GM18499 (cell line): ENCODE results near the gene MYB.

Source experiments
- ATAC-seq: cut with Tn5 transposase; IDR thresholded peaks from one replicate; pipeline ENCODE4 v1.9.1; 2021; ENCODE audit warnings: moderate number of reproducible peaks; ENCODE audit not compliant: insufficient read depth, unreplicated experiment

The MYB gene

DNA sequence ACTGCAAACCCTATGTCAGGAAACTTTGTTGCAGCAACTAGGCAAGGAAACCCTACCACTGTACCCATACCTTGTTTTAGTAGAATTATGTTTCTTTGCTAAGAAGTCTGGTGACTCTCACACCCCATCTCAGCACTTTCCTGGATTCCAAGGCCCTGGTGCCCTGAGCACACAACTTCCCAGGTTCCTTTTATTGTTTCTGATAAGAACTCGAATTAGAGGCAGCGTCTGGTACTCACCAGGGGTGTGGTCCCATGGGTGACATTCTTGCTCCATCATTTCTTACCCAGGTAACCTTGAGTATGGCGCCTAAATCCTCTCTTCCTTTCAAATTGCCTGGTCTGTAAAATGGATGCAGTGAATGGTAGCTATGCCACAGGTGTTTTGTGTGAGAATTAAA, 34.1 kb downstream of the MYB start:
- no peak for ATAC-seq

DNA sequence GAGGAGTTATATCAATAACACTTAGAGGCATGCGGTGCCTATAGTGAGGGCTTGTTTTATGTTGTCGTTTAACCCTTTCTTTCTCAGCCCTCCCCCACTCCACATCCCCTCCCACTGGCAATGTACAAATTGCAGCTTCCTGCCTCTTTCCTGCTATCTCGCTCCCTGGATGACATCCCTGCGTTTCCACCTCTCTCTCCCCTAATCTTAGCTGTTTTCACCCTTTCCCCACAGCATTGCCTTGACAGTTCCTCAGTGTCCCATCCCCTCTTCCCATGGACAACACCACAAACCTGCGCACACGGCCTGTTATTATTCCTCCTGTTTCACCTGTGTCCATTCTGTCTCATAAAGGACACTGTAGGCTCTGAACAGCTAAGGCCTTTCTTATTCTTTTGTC, 34.5 kb downstream of the MYB start:
- ATAC-seq, result no peak

DNA sequence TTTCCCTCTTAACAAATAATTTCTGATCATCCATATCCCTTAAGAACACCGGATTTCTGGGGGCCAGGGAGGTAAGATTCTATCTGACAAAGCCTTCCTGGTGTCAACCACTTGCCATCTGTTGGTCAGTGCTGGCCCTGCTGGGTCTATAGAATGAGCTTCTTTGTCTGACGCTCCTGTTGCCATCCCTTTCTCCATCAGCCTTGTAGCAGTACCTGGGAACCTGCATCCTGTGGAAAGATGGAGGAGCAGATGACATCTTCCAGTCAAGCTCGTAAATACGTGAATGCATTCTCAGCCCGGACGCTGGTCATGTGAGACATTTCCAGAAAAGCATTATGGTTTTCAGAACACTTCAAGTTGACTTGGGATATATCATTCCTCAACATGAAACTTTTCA, 36.6 kb downstream of the MYB start:
- no peak for ATAC-seq

DNA sequence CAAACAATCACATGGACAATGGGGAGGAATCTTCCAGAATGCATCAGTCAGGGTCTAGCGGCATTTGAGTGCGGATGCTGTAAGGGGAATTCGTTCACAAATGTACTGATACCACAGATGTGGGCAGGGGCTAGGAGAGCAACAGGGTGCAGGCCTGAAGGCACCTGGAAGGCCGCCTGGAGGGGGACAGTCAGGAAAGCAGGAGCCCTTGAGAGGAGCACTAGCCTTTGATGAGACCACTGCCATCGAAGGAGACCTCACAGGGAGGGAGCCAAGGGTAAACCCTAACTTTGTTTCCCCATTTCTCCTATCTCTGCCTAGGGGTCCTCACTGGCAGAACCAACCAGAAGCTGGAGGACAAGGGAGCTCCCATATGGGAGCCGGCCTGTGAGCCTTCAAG, 38.2 kb downstream of the MYB start:
- no peak for ATAC-seq

GRCh38 chr6:135221042-135221441, 39.9 kb downstream of the MYB start:
- no peak for ATAC-seq

GRCh38 chr6:135221505-135221904, 40.4 kb downstream of the MYB start:
- no peak for ATAC-seq

DNA sequence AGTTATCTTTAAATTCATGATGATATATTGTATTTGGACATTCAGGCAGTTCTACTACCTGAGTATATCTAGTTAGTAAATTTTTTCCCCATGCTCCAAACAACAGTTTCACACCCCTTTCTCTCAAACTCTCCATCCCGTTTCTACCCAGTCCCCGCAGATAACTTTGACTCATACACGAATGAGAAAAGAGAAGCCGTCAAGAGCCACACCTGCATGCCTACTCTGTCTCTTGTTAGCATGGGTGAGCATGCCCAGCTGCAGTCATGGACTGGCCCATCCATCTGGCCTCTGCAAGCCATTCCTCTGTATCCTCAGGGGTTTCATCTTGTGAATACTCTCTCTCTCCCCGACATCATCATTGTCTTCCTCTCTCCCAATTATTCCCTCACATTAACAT, 41.5 kb downstream of the MYB start:
- no peak for ATAC-seq

GRCh38 chr6:135224037-135224647, 43.0 kb downstream of the MYB start:
- no peak for ATAC-seq

- no peak for ATAC-seq
These were observed 44.8 kb downstream of the MYB start for GRCh38 chr6:135225911-135226310.

DNA sequence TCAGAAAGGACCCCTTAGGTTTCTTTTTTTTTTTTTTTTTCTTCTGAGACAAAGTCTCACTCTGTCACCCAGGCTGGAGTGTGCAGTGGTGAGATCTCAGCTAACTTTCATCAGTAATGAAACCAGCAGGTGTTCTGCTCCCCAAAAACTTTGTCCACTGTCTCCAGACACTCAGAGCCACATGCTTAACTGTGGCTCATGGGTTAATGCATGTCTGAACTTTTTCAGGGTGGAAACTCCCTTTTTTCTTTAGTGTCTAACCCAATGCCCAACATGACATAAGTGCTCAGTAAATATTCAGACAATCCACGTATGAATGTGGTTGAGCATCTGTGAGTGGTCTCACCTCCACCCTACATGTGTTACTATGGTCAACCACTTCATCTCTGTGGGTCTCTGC, 45.4 kb downstream of the MYB start:
- ATAC-seq, result peak; percentile 64

- no peak for ATAC-seq
These were observed 46.2 kb downstream of the MYB start for GRCh38 chr6:135227349-135227748.

GRCh38 chr6:135227758-135228157, 46.6 kb downstream of the MYB start:
- ATAC-seq, result no peak

GRCh38 chr6:135228486-135228885, 47.4 kb downstream of the MYB start:
- ATAC-seq, result peak; percentile 32

- ATAC-seq, result no peak
These were observed 48.9 kb downstream of the MYB start for GRCh38 chr6:135229996-135230395.

DNA sequence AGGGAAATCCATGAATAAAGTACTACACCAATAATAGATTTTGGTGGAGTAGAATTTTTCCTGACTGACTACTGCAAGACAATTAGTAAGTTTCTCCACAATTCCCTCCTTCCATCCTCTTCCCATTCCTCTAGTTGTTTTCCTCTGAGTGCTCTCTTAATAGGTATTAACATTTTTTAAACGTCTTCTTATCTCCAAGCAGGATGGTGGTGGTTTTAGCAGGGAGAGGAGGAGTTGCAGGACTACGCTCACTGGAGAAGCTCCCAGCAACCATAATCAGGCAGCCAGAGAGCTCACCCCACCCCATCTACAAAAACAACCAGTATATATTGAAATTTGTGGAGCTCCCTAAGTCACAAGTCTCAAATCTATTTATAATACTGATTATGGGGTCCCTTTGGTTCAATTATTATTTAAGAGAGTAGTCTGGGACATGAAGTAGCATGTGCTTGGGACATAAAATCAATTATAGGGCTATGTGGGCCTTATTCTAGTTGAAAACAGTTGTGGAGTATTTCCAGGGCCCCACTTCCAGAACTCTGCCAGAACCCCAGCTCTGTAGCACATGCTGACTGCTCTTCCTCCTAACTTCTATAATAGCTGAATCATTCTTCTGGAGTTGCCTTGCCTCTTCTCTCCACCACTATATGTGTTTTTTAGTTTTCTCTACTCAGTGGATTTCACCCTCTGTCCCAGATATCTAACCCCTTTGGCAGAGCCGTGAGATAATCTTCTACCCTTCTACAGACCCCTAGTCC, 49.8 kb downstream of the MYB start:
- ATAC-seq, result no peak

DNA sequence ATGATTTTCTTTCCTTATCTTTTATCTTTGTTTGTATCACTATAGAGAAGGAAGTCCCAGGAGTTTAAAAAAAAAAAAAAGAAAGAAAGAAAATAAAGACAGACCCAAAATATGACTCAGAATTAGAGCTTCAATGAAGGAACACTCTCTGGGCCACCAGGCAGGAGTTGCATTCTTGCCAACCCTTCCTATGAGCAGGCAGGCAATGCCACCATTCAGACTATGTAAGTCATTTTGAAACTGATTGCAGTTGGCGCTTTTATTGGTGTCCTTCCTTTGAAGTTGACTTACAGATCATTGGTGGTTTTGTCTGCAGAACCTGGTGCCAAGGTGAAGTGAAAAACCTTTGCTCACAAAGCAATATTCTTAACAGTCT, 50.3 kb downstream of the MYB start:
- ATAC-seq, result no peak

DNA sequence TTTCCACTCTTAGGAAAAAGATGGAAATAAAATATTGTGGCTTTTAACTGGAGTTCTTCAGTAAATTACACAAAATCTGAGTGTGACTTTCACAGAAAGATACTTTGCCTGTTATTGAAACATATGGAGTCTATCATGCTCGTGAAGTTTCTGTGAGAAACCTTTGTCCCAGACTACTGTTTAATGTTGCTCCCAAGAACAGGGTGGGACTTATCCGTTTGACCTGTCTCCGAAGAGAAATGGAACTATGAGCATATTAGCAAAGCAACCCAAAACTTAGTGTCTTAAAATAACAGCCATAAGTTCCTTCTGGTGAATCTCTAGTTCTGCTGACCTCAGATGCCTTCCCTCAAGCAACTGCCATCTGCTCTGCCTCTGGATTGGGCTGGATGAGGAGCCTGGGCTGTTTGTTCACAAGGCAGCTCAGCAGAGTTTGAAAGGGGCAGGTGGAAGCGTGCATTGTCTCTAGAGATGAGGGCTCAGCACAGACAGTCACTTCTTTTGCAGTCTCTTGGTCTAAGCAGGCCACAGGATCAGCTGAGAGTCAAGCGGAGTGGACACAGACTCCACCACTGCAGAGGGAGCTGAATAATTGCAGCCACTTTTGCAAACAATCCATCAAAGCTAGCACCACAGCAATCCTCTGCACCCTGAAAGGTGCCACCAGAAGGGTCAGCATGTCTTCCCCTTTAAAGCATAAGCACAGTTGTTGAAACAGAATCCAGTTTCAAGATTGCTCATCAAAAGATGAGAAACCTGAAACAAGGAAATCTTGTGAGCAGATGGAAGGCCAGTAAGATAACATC, 52.8 kb downstream of the MYB start:
- ATAC-seq, result no peak

DNA sequence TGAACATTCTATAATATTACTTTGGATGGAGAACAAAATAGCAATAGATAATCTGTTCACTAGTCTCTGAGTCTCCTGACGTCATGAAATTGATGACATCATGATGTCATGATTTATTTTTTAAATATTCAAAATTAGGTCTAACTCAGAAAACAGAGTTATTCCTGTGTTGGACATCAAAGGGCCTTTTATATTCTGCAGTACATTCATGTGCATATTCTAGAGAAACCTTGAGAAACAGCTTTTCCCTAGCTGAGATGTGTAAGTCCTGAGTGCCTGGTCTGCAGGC, 53.3 kb downstream of the MYB start:
- ATAC-seq, result no peak

- ATAC-seq, result no peak
These were observed 54.6 kb downstream of the MYB start for GRCh38 chr6:135235716-135236115.

DNA sequence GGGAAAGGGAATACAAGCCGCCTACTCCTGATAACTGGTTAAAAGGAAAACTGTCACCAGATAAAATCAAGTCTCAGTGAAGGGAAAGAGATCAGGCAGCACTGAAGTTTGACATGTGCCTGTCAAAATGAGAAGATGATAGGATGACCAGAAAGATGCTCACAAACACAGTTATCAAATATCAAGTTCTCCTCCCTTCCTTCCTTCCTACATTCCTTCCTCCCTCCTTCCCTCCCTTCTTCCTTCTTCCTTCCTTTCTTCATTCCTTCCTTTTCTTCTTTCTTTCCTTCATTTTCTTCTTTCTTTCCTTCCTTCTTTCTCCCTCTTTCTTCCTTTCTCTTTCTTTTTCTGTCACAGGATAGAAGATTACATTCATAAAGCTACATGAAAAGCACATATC, 55.2 kb downstream of the MYB start:
- ATAC-seq, result no peak

DNA sequence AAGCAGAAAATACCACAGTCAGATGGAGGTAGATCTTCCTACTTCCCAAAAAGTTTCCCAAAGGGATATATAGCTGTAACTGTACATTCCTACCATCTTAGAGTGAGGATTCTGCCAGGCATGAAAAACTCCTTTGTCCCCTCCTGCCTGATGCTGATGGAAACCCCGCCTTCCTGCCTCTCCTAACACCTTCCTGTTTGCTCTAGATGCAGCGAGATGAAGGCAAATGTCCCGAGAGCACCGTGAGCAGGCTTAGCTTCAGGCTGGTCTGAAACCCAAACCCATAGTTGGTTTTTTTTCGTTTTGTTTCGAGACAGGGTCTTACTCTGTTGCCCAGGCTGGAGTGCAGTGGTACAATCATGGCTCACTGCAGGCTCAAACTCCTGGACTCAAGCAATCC, 55.6 kb downstream of the MYB start:
- ATAC-seq, result no peak

- ATAC-seq, result no peak
These were observed 59.6 kb downstream of the MYB start for GRCh38 chr6:135240711-135241110.
